ENCODE measurements around the gene MACROH2A1.

Gene MACROH2A1

GRCh38 chr5:135287551-135287950, 111.5 kb downstream of the MACROH2A1 start:
- no peak overlapping the region for H3K4me2 ChIP-seq (ENCODE audit: low read length)
- H3K4me1 ChIP-seq (ENCODE audit: control insufficient read depth, low read length): peaks cover 5% of the 10 kb centered on the region
- no peaks in the 10 kb centered on the region for H4K20me1 ChIP-seq (ENCODE audit: control insufficient read depth, insufficient read depth, low read depth, low read length)
- H3K9me3 ChIP-seq (ENCODE audit: control insufficient read depth, insufficient read depth, low read length): peaks cover 4% of the 10 kb centered on the region
- H3K9me2 ChIP-seq (replicated peaks; ENCODE audit: control insufficient read depth, low read length): no peaks in the 10 kb centered on the region
- H3K79me2 ChIP-seq (ENCODE audit: control insufficient read depth, low read length): no peaks in the 10 kb centered on the region
- H3K36me3 ChIP-seq (ENCODE audit: control insufficient read depth, low read length): no peaks in the 10 kb centered on the region
- H3K27me3 ChIP-seq (ENCODE audit: control insufficient read depth, low read length): no peaks in the 10 kb centered on the region
- TF ChIP-seq CTCF (IDR thresholded peaks at IDR 0.05; ENCODE audit: low read depth, low read length, poor library complexity, severe bottlenecking): no peak
- no peak for TF ChIP-seq EZH2phosphoT487 (IDR thresholded peaks at IDR 0.05; ENCODE audit: borderline replicate concordance, low read length)
- H3K27ac ChIP-seq (ENCODE audit: low read depth, low read length): no peak overlapping the region
- H3K4me3 ChIP-seq (ENCODE audit: low read length): no peak overlapping the region
- no peaks in the 10 kb centered on the region for H3F3A ChIP-seq (ENCODE audit: control insufficient read depth, insufficient read depth)
